Activated T-helper 17 cell treated with anti-CD3 and anti-CD28 coated beads, Interleukin-2, amount 50 U/mL, for 72 hours (primary cell): ENCODE results near the gene C1QL2. TPM values are rescaled to one million over a fixed set of nuclear protein-coding genes. Genes with fewer than 3 reads are reported as not detected.
A peak's percentile ranks its signal among the peaks of the same experiment; 100 is the strongest.

Source experiments
- ATAC-seq: fragments of 150-1000 bp; cut with Tn5 transposase; replicated peaks from 2 replicates; pipeline ENCODE4 v1.10.0; 2021; ENCODE audit warnings: mild to moderate bottlenecking, moderate library complexity
- H3K27ac Mint-ChIP-seq: one replicate; pipeline ENCODE4 v1.8.0; 2022; ENCODE audit warnings: mixed read lengths
- H3K27me3 Mint-ChIP-seq: one replicate; pipeline ENCODE4 v1.8.0; 2022; ENCODE audit warnings: mixed read lengths
- H3K36me3 Mint-ChIP-seq: one replicate; pipeline ENCODE4 v1.8.0; 2022; ENCODE audit warnings: low read depth, mild to moderate bottlenecking, mixed read lengths
- H3K4me1 Mint-ChIP-seq: one replicate; pipeline ENCODE4 v1.8.0; 2022; ENCODE audit warnings: mixed read lengths
- H3K4me3 Mint-ChIP-seq: one replicate; pipeline ENCODE4 v1.8.0; 2022; ENCODE audit warnings: mild to moderate bottlenecking, mixed read lengths
- H3K9me3 Mint-ChIP-seq: one replicate; pipeline ENCODE4 v1.8.0; 2022; ENCODE audit warnings: mixed read lengths
- total RNA-seq, 2 donors: library from RNA; stranded (reverse); gene quantifications; one replicate each; pipeline ENCODE4 v1.2.3, GENCODE V29; 2022

C1QL2 gene
- total RNA-seq: not detected

DNA sequence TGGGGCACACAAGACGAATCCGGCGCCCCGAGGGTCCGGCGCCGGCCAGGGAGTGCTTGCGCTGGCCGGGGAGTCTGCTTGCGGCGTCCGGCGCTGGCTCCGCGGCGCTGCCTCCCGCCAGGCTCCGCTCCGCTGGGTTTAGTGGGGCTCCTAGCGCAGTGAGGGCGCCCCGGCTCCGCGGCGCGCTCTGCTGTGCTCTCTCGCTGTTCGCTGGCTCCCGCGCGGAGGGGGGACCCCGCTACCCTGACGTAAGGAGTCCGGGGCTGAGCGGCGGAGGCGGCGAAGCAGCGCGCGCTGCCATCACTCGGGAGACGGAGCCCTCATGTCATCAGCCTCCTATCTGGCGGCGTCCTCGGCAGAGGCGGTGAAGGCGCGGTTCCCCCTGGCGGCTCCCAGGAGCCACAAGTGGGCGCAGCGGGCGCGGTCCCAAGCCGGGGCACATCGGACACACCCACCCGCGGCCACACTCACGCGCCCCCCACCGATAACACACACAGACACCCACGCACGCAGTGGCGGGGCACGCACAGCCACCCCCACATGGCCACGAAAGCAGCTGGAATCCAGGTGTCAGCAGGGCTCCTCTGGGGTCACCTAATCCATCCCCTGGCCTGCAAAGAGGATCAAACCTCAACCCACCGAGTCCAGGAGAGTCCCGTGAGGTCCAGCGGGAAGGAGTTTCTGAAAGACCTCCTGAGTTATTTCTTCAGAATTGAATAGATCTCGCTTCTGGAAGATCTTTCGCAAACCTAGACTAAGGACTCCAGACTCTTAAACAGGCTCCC, at the start of gene C1QL2:
C1QL2 (minus strand) TSS at position 189 of the 785 bp plus-strand sequence. CDS start 482 bp downstream, outside the sequence.
- no peak within 1 kb of the TSS for H3K4me3 Mint-ChIP-seq
- H3K27me3 Mint-ChIP-seq: peaks cover 49% of the 10 kb centered on the region
- no peaks in the 10 kb centered on the region for H3K4me1 Mint-ChIP-seq
- ATAC-seq: no peak
- no peaks in the 10 kb centered on the region for H3K9me3 Mint-ChIP-seq
- H3K27ac Mint-ChIP-seq: no peak within 1 kb of the TSS
- no peaks in the 10 kb centered on the region for H3K36me3 Mint-ChIP-seq

DNA sequence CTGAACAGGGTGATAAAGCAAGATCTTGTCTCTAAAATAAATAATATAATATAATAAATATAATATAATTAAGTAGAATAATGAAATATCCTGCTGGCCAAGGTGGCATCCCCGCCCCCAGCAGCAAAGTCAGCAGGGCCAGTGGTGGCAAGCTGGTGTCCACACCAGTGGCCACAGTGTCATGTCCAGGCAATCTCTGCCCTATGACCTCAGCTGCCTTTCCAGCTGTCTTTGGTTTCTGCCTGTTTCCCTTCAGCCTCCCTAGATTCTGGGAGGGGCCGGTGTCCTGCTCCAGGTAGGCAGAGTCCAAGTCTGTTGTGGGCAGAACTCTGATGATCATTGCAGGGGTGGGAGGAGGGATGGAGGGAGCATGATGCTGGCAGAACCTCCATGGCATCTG, 48.9 kb upstream of the C1QL2 start:
- H3K27me3 Mint-ChIP-seq: peaks cover 4% of the 10 kb centered on the region
- H3K4me3 Mint-ChIP-seq: no peak overlapping the region
- no peak for ATAC-seq
- H3K4me1 Mint-ChIP-seq: no peaks in the 10 kb centered on the region
- no peaks in the 10 kb centered on the region for H3K36me3 Mint-ChIP-seq
- H3K9me3 Mint-ChIP-seq: no peaks in the 10 kb centered on the region
- H3K27ac Mint-ChIP-seq: no peak overlapping the region

DNA sequence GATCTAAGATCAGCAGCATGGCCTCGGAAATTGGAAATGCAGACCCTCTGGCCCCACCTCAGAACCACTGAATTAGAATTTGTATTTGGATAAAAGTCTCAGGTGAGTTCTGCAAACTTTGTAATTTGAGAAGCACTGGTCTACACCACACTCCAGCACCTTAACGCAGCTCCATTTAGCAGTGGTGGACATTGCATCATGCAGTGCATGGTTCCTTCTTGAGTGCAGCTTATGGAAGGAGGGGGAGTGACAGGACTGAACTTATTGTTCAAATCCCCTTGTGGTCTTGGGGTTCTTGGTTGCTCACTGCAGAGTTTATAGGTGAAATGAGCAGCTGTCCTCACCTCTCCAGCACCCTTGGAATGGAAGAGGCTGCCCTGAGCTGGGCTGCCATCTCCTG, 47.6 kb upstream of the C1QL2 start:
- Mint-ChIP-seq H3K4me1 (no peaks in the 10 kb centered on the region), H3K4me3 (no peak overlapping the region), H3K9me3 (no peaks in the 10 kb centered on the region), H3K27me3 (peaks cover 3% of the 10 kb centered on the region), H3K36me3 (no peaks in the 10 kb centered on the region), H3K27ac (no peak overlapping the region)
- ATAC-seq: no peak

DNA sequence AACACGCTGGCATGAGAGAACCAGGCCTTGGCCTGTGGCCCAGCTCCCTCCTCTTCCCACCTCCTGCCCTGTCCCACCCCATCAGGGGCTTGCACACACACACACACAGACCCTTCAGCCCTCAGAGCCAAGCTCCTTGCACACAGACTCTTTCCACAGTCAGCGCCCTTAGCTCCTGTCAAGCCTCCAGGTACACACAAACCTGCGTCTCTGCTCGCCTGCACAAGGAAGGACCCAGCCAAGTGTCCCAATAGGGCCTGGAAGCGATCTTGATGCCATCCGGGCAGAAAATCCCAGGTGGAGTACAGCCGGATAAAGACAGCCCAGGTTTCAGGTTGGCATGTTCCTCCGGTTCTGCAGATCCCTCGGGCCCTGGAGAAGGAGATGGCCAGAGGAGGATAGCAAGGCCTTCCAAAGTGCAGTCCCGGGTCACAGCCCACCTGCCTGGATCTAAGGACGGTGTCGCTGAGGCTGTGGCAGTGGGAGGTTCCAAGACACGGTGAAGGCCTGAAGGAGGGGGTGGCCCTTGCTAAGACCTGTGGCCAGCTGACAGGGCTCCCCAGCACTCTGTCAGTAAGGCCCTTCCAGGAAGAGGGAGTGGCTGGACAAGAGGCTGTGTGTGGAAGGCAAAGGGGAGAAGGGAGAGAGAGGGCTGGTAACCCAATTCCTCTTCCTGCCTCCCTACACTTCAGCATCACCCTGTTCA, 46.6 kb upstream of the C1QL2 start:
- H3K4me3 Mint-ChIP-seq: no peak overlapping the region
- H3K27me3 Mint-ChIP-seq: peaks cover 5% of the 10 kb centered on the region
- no peaks in the 10 kb centered on the region for H3K9me3 Mint-ChIP-seq
- H3K27ac Mint-ChIP-seq: no peak overlapping the region
- ATAC-seq: no peak
- H3K36me3 Mint-ChIP-seq: no peaks in the 10 kb centered on the region
- no peaks in the 10 kb centered on the region for H3K4me1 Mint-ChIP-seq

DNA sequence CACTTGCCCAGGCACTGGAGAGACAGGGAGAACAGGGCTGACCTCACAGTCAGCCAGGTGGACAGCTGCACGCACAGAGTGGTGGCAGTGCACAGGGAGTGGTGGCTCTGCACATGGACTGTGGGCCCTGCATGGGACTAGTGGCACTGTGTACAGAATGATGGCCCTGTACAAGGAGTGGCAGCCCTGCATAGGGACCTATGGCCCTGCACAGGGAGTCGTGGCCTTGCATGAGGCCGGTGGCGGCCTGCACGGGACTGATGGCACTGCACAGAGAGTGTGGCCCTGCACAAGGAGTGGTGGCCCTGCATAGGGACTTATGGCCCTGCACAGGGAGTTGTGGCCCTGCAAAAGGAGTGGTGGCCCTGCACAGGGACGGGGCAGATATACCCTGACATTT, 46.0 kb upstream of the C1QL2 start:
- H3K27me3 Mint-ChIP-seq: peaks cover 5% of the 10 kb centered on the region
- H3K4me3 Mint-ChIP-seq: no peak overlapping the region
- H3K4me1 Mint-ChIP-seq: no peaks in the 10 kb centered on the region
- no peak overlapping the region for H3K27ac Mint-ChIP-seq
- H3K9me3 Mint-ChIP-seq: no peaks in the 10 kb centered on the region
- H3K36me3 Mint-ChIP-seq: no peaks in the 10 kb centered on the region
- ATAC-seq: peak; percentile 14

DNA sequence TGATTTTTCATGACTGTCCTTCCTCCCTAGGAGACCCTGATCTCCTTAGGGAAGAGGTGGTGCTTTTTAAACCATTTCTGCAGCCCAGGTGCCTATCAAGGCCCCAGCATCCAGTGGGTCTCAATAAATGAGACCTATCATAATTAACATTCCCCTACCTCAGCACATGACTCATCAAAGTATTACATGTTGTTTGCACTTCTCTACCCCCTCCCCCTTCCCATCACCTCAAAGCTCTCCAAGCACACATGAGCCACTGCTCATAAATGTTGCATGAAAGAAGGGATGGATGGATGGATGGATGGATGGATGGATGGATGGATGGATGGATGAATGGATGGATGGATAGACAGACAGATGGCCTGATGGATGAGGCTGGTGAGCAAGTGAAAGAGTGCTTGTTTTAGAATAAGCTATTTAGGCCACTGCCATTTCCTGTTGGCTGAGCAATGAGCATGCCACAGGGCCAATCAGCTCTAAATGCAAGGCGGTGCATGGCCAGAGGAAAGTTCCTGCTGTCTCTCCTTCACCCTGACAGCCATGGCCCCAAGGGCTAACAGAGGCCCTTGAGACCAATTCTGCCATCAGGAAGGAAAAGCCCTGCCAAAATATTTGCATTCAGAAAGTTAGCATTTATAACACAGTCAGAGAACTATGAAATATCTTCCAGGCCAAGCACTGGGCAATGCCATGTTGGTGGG, 44.2 kb upstream of the C1QL2 start:
- H3K27ac Mint-ChIP-seq: no peak overlapping the region
- no peaks in the 10 kb centered on the region for H3K36me3 Mint-ChIP-seq
- ATAC-seq: no peak
- no peaks in the 10 kb centered on the region for H3K4me1 Mint-ChIP-seq
- no peaks in the 10 kb centered on the region for H3K9me3 Mint-ChIP-seq
- peaks cover 8% of the 10 kb centered on the region for H3K27me3 Mint-ChIP-seq
- no peak overlapping the region for H3K4me3 Mint-ChIP-seq

DNA sequence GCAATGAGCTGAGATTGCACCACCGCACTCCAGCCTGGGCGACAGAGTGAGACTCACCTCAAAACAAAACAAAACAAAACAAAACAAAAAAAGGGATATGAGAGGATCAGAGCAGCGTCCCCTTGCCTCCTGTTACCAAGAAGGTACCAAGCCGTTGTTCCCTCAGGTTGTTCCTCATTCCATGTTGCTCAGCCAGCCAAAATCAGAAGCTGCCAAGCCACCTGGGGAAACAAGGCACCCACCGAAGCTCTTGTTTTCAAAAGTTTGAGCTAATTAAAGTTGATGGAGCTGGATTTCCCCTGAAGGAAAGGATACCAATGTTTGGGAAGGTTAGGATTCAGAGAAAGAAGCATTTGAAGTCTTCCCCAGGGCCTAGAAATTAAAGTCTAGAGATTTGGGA, 43.3 kb upstream of the C1QL2 start:
- Mint-ChIP-seq H3K36me3 (no peaks in the 10 kb centered on the region), H3K27ac (no peak overlapping the region), H3K4me3 (no peak overlapping the region), H3K9me3 (no peaks in the 10 kb centered on the region), H3K27me3 (peaks cover 8% of the 10 kb centered on the region), H3K4me1 (no peaks in the 10 kb centered on the region)
- no peak for ATAC-seq

DNA sequence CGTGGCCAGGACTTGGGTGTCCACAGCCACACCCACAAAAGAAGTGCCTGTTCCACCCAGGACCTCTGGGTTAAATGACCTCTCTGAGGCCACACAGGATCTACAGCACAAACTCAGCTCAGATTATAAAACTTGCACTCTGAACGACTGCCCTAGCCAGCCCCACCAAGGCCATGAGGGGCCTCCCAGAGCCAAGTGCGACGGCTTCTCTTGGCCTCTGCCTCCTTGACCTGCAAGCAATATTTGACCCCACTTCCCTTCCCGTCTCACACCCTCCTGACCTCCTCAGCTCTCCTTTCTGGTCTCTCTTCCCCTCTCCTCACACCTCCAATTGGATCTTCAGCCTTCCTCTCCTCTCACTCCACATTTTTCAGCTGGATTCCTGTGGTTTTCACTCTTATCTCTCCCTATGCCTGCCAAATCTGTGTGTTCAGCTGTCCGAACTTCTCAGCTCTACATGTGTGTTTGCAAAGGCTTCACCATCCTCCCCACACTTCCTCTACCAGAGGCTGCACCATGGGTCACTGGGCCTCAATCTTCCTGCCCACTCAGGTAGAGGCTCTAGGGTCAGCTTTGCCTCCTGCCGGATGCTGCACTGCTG, 39.8 kb upstream of the C1QL2 start:
- ATAC-seq: no peak
- Mint-ChIP-seq H3K27ac (no peak overlapping the region), H3K9me3 (no peaks in the 10 kb centered on the region), H3K27me3 (peaks cover 25% of the 10 kb centered on the region), H3K4me1 (no peaks in the 10 kb centered on the region), H3K36me3 (no peaks in the 10 kb centered on the region), H3K4me3 (no peak overlapping the region)

DNA sequence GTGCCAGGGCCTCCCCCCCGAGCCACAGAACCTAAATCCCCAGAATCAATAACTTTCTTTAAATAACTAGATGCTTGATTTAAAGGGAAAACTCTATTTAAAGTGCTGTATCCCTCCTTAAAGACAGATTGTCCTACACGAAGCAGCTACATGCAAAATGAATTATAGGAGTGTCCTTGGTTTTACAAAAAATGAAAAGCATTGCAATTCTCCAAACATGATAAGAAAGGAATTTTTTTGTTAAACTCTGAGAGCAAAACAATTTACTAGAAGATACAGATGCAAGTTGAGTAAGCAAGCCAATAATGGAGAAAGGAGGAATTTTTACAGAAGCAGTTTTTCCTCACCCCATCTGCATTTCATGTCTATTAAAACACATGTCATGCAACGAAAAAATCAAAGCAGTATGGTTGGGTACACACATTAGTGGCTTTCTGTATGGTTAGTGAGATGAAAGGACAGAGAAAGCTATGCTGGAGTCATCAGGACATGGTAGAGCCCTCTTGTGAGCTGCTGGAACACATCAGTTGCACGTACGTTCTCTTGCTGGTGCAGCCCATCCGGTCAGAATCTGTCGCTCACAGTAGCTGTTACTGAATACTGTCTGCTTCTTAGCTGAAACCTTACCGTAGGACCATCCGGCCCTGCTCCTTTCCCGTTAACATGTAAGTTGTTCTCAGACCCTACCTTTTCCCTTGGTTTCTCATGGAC, 39.1 kb upstream of the C1QL2 start:
- Mint-ChIP-seq H3K4me1 (no peaks in the 10 kb centered on the region), H3K4me3 (no peak overlapping the region), H3K36me3 (no peaks in the 10 kb centered on the region), H3K9me3 (no peaks in the 10 kb centered on the region), H3K27ac (no peak overlapping the region), H3K27me3 (peaks cover 28% of the 10 kb centered on the region)
- no peak for ATAC-seq

DNA sequence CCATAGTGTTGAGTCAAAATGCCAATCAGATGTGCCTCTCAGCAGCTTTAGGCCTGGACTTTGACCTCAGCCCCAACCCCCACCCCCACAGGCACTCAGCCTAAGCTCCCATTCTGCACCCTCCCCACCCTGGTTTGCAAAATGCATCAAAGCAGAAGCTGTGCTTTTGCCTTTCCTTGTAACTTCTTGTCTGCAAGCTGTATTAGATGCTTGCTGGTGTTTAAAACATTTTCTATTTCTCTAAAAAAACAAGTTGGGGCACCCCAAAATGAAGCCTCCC, 38.5 kb upstream of the C1QL2 start:
- Mint-ChIP-seq H3K27ac (no peak overlapping the region), H3K4me1 (no peaks in the 10 kb centered on the region), H3K27me3 (peaks cover 29% of the 10 kb centered on the region), H3K36me3 (no peaks in the 10 kb centered on the region), H3K4me3 (no peak overlapping the region), H3K9me3 (no peaks in the 10 kb centered on the region)
- no peak for ATAC-seq

DNA sequence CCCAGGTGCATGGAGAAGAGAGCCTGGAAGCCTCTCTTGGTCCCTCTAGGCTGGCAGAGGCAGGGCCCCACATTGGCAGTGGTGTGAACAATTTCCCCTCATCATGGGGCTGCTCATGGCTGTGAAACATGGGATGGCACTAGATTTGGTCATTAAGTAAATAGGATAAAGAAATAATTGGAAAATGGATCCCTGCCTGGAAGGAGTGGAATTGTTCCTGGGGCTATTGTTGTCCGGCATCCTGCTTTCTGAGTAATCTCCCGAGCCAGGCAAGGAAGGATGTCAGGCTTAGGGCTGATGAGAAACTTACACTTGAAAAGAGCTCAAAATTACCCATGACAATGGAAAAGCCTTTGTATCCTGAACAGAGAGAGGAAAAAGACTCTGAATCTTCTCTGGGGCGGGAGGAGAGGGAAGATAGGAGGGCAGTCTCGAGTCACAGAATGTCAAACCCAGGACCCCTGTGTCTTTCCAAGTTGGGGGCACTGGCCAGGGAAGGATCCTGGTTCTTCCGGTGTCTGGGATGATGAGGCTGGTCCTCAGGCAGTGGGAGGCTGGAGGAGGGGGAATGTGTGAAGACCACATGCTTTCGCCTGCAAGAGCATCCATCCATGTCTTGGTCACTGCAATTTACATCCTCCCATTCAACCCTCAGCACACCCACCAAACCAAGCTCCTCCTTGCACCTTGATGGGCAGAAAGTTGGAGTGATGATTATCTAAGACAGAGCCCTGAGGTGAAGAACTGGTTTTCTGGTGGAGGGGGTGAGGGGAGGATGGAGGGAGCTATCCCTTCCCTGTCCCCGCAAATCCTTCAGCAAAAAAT, 38.0 kb upstream of the C1QL2 start:
- ATAC-seq: no peak
- H3K4me3 Mint-ChIP-seq: no peak overlapping the region
- H3K27ac Mint-ChIP-seq: no peak overlapping the region
- no peaks in the 10 kb centered on the region for H3K9me3 Mint-ChIP-seq
- H3K27me3 Mint-ChIP-seq: peaks cover 32% of the 10 kb centered on the region
- H3K36me3 Mint-ChIP-seq: no peaks in the 10 kb centered on the region
- no peaks in the 10 kb centered on the region for H3K4me1 Mint-ChIP-seq

DNA sequence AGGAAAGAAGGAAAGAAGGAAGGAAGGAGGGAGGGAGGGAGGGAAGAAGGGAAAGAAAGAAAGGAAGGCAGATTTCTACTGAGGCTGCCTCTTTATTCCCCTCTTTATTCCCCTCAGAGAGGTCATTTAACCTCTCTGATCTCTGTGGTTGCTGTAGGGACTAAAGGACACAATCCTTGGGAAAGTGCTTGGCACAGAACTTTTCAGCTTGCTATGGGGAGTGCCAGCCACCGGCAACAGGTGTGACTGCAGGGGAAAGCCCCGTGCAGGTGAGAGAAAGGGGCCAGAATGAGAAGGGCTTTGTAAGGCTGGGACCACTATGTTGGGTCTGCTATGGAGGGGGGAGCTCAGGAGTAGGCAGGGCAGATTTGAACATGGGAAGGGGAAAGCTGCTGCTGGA, 37.3 kb upstream of the C1QL2 start:
- no peaks in the 10 kb centered on the region for H3K36me3 Mint-ChIP-seq
- ATAC-seq: no peak
- H3K27me3 Mint-ChIP-seq: peaks cover 32% of the 10 kb centered on the region
- H3K4me3 Mint-ChIP-seq: no peak overlapping the region
- H3K27ac Mint-ChIP-seq: no peak overlapping the region
- H3K4me1 Mint-ChIP-seq: no peaks in the 10 kb centered on the region
- no peaks in the 10 kb centered on the region for H3K9me3 Mint-ChIP-seq

DNA sequence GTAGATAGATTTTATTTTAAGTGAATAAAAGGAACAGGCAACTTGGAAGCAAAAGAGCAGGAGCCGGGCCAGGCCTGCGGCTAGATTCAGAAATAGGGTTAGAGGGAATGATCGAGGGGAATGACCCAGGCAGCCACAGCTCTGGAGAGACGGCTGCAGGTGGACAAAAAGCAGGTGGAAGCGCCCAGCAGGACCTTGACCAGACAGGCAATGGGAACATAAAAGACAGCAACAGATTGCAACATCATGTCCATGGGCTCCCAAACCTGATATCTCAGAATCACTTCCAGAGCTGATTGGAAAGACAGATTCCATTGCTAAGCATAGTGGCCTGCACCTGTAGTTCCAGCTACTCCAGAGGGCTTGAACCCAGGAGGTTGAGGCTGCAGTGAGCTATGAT, 36.5 kb upstream of the C1QL2 start:
- no peak for ATAC-seq
- Mint-ChIP-seq H3K4me1 (no peaks in the 10 kb centered on the region), H3K27ac (no peak overlapping the region), H3K4me3 (no peak overlapping the region), H3K27me3 (peaks cover 35% of the 10 kb centered on the region), H3K9me3 (no peaks in the 10 kb centered on the region), H3K36me3 (no peaks in the 10 kb centered on the region)

DNA sequence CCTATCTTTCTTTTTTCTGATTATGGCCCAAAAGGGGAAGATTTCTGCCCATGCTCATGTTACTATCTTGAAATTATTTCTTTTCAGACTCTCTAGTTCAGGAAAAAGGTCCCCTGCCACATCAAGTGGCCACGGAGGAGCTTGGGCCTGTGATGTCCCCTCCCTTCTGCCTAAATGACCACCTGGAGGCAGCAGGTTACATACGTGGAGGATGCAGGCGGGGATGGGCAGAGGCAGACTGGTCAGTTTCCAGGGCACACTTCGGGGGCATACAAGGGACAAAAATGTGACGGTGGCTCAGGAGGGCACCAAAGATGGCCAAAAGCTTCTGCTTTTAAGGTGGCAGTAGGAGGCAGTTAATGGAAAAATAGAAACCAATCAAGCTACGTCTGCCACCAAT, 34.3 kb upstream of the C1QL2 start:
- ATAC-seq: no peak
- no peak overlapping the region for H3K27ac Mint-ChIP-seq
- H3K4me3 Mint-ChIP-seq: no peak overlapping the region
- H3K9me3 Mint-ChIP-seq: no peaks in the 10 kb centered on the region
- H3K27me3 Mint-ChIP-seq: peaks cover 37% of the 10 kb centered on the region
- no peaks in the 10 kb centered on the region for H3K36me3 Mint-ChIP-seq
- H3K4me1 Mint-ChIP-seq: no peaks in the 10 kb centered on the region
